ES-I3 (cell line): ENCODE measurements around the gene JUNB.
"Not testable (repeated sequence)": the region's sequence is repeated elsewhere in the genome, so short reads cannot be mapped to it uniquely, and the experiment has no call there.

Experiments used
- H3K36me3 ChIP-seq: 2 replicates; pipeline ENCODE4 v1.6.1; 2013; ENCODE audit warnings: mild to moderate bottlenecking, low read length, control low read depth, moderate library complexity; ENCODE audit not compliant: insufficient read depth
- H3K4me1 ChIP-seq: 2 replicates; pipeline ENCODE4 v1.6.1; 2013; ENCODE audit warnings: mild to moderate bottlenecking, control low read depth, low read length; ENCODE audit not compliant: insufficient read depth
- H3K9ac ChIP-seq: 2 replicates; pipeline ENCODE4 v1.6.1; 2013; ENCODE audit warnings: low read depth, mild to moderate bottlenecking, low read length, moderate library complexity
- H3K9me3 ChIP-seq: 2 replicates; pipeline ENCODE4 v1.6.1; 2013; ENCODE audit warnings: mild to moderate bottlenecking, low read length, moderate library complexity; ENCODE audit not compliant: control insufficient read depth, insufficient read depth

Gene JUNB

DNA sequence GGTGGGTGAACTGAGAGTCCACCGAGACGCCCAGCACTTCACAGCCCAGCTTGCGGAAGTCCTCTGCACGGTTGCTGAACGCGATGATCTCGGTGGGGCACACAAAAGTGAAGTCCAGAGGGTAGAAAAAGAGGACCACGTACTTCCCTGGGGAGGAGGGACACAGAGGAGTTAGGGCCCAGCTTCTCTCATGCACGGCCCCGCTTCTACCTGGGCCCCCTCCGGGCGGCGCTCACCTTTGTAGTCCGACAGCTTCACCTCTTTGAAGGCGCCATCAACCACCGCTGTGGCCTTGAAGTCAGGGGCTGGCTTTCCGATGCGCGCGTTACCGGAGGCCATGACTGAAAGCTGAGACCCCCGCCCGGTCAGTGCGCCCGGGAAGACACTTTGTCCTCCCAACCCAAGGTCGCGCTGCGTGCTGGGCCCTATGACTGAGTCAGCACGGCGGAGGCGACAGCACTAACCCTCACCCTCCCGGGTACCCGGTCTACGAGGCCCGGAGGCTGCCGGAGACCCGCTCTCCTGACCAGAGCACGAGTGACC, 9.7 kb downstream of the JUNB start:
- Histone ChIP-seq H3K9ac (peak overlapping the region; percentile 88), H3K4me1 (peaks cover 4% of the 10 kb centered on the region; the same call in 1 of the 2 replicates), H3K36me3 (no peaks in the 10 kb centered on the region), H3K9me3 (no peaks in the 10 kb centered on the region)

DNA sequence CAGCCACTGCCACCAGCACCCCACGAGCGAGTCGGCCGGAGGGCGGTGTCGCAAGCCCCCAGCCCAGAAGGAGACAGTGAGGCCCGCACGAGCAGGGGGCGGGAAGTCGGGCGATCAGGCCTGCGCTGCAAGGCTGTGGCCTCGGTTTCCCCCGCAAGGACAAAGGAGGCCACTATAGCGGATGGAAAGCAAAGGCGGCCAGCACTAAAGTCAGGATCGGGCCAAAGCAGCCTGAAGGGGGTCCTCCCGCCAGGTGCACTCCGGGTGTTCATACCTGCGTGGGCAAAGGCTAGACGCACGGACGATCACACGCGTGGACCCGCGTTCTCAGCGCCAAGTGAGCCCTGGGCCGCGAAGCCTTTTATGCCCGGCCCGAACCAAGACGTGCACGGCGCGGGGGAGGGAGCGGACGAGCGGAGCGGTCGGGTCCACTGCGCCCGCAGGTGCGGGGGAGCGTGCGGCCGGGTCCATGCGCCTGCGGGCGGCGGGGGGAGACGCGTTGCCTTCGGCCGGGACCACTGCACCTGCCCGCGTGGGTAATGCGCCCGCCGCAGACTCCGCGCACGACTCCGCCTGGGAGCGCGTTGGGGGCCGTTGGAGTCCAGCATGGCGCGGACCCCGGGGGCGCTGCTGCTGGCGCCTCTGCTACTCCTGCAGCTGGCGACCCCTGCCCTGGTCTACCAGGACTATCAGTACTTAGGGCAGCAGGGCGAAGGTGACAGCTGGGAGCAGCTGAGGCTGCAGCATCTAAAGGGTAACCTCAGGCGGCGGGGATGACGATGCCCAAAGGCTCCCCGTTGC, 10.4 kb downstream of the JUNB start, which contains the start of the genes PRDX2 and THSD8:
Gene PRDX2, minus strand, starts transcription at position 335 of the 801 bp plus-strand sequence. CDS start 539 bp downstream, outside the sequence.
Gene THSD8, plus strand, starts transcription at position 604 of the 801 bp plus-strand sequence. Its CDS starts 3 bp downstream, at position 607.
- no peaks in the 10 kb centered on the region for H3K9me3 ChIP-seq
- H3K36me3 ChIP-seq = no peaks in the 10 kb centered on the region
- H3K9ac ChIP-seq = peak within 1 kb of the TSS; percentile 88
- no peaks in the 10 kb centered on the region for H3K4me1 ChIP-seq

DNA sequence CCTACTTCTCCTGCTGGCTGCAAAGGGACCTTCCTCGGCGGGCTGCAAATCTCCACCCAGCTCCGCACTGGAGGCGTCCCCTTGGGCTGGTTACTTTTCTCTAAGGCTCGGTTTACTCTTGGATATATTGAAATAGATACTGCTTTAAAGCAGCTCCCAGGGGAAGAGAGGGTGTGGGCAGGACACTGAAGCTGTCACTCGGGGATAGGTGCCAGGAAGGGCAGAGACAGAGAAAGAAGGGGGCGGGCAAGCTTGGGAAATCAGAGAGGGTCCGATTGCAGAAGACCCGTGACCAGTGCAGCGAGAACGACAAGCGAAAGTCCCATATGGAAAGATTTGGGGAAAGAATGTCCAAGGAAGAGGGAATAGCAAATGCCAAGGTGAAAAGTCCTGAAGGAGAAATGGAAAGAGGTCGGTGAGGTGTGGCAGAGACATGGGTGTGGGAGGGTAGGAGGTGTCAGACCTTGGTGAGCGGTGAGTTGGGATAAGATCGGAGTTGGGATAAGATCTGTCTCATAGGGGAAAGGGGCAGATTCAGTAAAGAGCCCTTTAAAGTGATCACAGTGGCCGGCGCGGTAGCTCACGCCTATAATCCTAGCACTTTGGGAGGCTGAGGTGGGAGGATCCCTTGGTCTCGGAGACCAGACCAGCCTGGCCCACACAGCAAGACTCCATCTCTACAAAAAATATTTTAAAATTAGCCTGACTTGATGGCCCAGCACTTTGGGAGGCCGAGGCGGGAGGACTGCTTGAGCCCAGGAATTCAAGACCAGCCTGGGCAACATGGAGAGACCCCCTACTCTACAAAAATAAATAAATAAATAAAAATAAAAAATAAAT, 11.2 kb downstream of the JUNB start:
- H3K9ac ChIP-seq = peak overlapping the region; percentile 88; the same call in 1 of the 2 replicates
- H3K36me3 ChIP-seq = no peaks in the 10 kb centered on the region
- H3K4me1 ChIP-seq = no peaks in the 10 kb centered on the region
- H3K9me3 ChIP-seq = no peaks in the 10 kb centered on the region

DNA sequence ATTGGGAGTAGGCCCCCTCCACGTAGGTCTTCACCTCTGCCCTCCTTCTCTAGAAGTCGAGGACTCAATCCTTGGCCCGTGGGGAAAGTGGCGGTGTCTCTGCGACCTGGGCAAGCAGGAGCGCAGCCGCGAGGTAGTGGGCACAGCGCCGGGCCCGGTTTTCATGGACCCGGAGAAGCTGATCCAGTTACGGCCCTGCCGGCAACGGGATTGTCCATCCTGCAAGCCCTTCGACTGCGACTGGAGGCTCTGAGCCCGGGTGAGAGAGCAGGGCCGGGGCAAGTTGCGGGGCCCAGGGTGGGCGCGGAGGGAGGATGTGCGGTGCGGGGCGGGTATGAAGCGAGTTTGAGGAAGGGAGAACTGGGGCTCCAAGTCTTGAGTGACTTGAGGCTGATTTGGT, 12.8 kb downstream of the JUNB start:
- no peaks in the 10 kb centered on the region for H3K4me1 ChIP-seq
- no peak overlapping the region for H3K9ac ChIP-seq

DNA sequence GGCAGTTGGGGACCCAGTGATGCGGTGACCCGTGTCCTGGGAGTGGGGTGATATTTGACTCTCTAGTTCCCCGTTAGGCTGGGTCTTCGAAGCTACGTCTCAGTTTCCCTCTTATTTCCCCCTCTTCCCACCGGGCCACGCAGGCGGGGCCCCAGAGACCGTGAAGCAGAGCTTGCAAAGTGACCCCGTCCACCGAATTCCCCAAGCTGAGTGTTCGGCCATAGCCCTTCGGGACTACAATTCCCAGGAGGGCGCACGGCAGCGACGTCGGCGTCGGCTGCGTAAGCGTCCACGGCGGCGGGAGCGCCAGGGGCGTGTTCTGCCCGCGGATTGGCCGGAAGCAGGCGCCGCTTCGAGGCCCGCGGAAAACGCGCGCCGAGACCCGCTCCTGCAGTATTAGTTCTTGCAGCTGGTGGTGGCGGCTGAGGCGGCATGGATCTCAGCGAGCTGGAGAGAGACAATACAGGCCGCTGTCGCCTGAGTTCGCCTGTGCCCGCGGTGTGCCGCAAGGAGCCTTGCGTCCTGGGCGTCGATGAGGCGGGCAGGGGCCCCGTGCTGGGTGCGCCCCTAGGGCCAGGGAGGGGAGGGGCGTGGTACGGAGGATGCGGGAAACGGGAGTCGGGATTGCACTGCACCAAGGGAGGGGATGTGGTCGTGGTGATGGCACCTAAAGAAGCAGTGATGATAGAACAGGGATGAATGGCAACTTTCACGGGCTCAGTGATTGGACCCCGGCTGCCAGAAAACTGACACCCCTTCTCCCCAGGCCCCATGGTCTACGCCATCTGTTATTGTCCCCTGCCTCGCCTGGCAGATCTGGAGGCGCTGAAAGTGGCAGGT, 15.2 kb downstream of the JUNB start, which contains the start of gene RNASEH2A:
Gene RNASEH2A, plus strand, starts transcription at position 343 of the 840 bp plus-strand sequence. Its CDS starts 90 bp downstream, at position 433.
- H3K4me1 ChIP-seq = no peaks in the 10 kb centered on the region
- peak within 1 kb of the TSS; percentile 64 for H3K9ac ChIP-seq
- no peaks in the 10 kb centered on the region for H3K9me3 ChIP-seq
- peaks cover 10% of the 10 kb centered on the region for H3K36me3 ChIP-seq

More for the DNA sequence above, 12.8 kb downstream of the JUNB start:
- Histone ChIP-seq H3K9me3 (no peaks in the 10 kb centered on the region), H3K36me3 (peaks cover 3% of the 10 kb centered on the region; the same call in 1 of the 2 replicates)

DNA sequence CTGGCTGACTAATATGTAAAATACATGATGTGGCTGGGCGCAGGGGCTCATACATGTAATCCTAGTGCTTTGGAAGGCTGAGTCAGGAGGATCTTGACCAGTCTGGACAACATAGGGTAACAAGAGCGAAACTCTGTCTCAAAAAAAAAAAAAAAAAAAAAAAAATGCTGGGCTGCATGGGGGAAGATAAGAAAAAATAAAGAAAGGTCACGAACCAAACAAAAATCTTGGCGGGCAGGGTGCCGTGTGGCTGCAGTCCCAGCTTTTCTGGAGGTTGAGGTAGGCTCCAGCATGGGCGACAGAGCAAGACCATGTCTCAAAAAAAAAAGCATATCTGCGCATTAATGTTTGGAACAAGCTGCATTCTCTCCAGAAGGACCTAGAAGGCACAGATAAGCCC, 23.8 kb downstream of the JUNB start:
- Histone ChIP-seq H3K36me3 (peaks cover 1% of the 10 kb centered on the region; the same call in 1 of the 2 replicates), H3K4me1 (no peaks in the 10 kb centered on the region), H3K9ac (no peak overlapping the region), H3K9me3 (no peaks in the 10 kb centered on the region)

DNA sequence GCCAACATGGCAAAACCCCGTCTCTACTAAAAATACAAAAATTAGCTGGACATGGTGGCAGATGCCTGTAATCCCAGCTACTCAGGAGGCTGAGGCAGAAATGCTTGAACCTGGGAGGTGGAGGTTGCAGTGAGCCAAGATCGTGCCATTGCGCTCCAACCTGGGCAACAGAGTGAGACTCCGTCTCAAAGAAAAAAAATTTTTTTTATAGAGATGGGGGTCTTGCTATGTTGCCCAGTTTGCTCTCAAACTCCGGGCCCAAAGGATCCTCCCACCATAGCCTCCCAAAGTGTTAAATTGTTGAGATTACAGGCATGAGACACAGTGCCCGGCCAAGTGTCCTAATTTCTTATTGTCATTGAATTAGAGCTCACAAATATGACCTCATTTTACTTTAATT, 25.9 kb downstream of the JUNB start:
- not testable (repeated sequence) for H3K9ac ChIP-seq, H3K36me3 ChIP-seq, H3K9me3 ChIP-seq, H3K4me1 ChIP-seq

DNA sequence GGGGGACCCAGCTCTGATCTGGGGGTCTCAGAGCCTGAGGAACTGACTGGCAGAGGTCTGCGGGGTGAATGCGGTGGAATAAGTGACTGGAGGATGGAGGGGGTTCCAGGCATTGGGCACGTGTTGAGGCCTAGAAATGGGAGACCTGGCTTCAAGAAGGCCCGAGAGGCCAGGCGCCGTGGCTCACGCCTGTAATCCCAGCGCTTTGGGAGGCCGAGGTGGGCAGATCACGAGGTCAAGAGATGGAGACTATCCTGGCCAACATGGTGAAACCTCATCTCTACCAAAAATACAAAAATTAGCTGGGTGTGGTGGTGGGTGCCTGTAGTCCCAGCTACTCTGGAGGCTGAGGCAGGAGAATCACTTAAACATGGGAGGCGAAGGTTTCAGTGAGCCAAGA, 26.5 kb downstream of the JUNB start:
- not testable (repeated sequence) for H3K9me3 ChIP-seq, H3K9ac ChIP-seq, H3K36me3 ChIP-seq, H3K4me1 ChIP-seq

DNA sequence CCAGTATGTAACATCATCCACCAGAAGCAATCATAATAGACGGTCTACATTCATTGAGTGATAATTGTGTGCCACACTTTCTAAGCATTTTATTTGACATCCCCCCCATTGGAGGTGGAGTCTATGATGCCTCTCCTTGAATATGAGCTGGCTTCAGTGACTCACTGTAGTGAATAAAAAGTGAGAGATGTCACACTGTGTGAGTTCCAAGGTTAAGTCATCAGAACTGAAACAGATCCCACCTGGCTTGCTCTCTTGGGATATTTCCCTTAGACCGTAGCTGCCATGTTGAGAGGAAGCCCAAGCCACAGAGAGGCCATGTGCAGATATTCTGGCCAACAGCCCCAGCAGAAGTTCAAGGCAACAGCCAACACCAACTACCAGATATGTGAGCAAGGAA, 30.5 kb downstream of the JUNB start:
- no peak overlapping the region for H3K9ac ChIP-seq
- no peaks in the 10 kb centered on the region for H3K4me1 ChIP-seq
- H3K9me3 ChIP-seq = no peaks in the 10 kb centered on the region
- no peaks in the 10 kb centered on the region for H3K36me3 ChIP-seq

DNA sequence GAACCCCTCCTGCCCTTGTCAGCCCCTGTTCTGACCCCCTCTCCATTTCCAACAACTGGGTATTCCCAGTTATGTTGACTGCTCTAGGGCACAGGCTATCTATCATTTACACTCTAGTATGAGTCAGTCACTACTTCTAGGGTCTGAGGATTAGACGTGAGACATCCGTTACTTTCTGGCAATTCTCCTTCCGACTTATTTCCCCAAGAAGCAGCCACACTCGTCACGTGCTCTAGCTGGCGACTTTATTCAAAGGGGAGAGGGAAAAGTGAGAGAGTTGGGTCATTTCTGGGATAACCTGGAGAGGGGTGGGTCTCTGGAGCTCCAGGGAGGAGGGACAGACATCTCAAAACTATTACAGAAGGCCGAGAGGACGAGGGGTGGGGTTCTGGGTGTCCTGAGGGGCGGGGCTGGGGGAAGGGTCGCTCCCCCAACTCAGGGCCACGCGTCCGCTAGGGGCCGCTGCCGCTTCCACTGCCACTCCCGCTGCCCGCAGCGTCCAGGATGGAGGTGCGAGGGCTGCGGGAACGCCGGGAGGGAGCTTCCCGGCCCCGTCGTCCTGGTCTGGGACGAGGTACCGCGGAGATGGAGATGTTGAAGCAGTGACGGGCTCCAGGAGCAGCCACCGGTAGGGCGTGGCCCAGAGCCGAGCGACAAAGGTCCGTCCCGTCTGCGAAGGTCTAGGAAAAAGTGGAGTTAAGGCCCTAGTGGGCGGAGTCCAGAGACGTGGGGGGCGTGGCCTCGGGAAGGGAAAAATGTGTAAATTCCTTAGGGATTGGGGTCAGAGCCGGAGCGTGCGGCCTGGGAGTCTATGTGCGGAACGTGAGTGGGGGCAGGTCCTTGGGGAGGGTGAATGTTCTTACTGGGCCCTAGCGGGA, 34.2 kb downstream of the JUNB start:
- no peaks in the 10 kb centered on the region for H3K36me3 ChIP-seq
- H3K9ac ChIP-seq = peak overlapping the region; percentile 48
- H3K9me3 ChIP-seq = no peaks in the 10 kb centered on the region
- no peaks in the 10 kb centered on the region for H3K4me1 ChIP-seq

DNA sequence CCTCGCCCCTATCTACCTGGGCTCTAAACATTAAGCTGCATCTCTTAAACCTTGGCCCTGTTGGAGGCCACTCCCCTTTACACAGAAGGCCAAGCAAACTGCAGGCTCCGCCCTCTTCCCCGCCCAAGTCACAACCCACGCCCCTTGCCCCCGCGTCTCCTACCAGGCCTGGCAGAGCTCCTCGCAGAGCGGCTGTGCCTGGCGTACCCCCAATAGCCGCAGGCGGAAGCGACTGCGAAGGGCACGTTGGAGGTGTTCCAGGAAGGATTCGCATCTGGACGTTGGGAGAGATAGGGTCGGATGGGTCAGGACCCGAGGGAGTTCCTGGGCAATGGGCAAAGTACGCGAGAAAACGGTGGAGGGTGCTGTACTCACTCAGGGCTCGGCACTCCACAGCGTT, 37.2 kb downstream of the JUNB start:
- Histone ChIP-seq H3K4me1 (no peaks in the 10 kb centered on the region), H3K9me3 (no peaks in the 10 kb centered on the region), H3K36me3 (no peaks in the 10 kb centered on the region), H3K9ac (peak overlapping the region; percentile 48; the same call in 1 of the 2 replicates)

DNA sequence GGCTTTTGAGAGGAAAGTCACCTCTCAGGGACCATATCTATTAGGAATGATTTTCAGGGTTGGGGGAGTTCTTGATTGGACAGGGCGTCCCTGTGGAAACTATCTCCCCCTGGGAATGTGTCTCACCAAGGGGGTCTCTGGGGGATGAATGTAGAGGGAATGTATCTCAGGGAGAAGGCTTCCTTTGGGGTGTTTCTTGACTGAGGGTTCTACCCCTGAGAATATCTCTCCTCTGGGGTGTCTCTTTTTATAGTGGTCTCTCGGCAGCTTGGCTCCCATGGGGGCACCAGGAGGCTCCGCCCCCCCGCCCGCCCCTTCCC, 42.1 kb downstream of the JUNB start:
- H3K36me3 ChIP-seq = no peaks in the 10 kb centered on the region
- no peaks in the 10 kb centered on the region for H3K9me3 ChIP-seq
- no peak overlapping the region for H3K9ac ChIP-seq
- peaks cover 5% of the 10 kb centered on the region for H3K4me1 ChIP-seq
